Activated CD4-positive, CD25-positive, alpha-beta regulatory T cell treated with anti-CD3 and anti-CD28 coated beads, Interleukin-2, amount 50 U/mL, for 72 hours (primary cell): ENCODE measurements around the gene CCDC167.

ENCODE experiments used
- DNase-seq: peaks from one replicate; pipeline ENCODE4 v3.0.0; 2021

CCDC167 gene

GRCh38 chr6:37486121-37486839 lies 13.4 kb downstream of the CCDC167 start:
- DNase-seq = no peak

GRCh38 chr6:37485291-37485702 lies 14.4 kb downstream of the CCDC167 start:
- DNase-seq = no peak

- no peak for DNase-seq
Observed at GRCh38 chr6:37484786-37485170, 14.9 kb downstream of the CCDC167 start.

GRCh38 chr6:37483917-37484785 lies 15.5 kb downstream of the CCDC167 start:
- peak; percentile 75 for DNase-seq

- DNase-seq = no peak
Observed at GRCh38 chr6:37483252-37483901, 16.3 kb downstream of the CCDC167 start.

GRCh38 chr6:37482606-37483251 lies 17.0 kb downstream of the CCDC167 start:
- DNase-seq = no peak

GRCh38 chr6:37481711-37482605 lies 17.7 kb downstream of the CCDC167 start:
- DNase-seq = no peak

GRCh38 chr6:37480951-37481534 lies 18.6 kb downstream of the CCDC167 start:
- DNase-seq = no peak

- no peak for DNase-seq
Observed at GRCh38 chr6:37480118-37480736, 19.5 kb downstream of the CCDC167 start.

- DNase-seq = no peak
Observed at GRCh38 chr6:37479266-37479854, 20.3 kb downstream of the CCDC167 start.

GRCh38 chr6:37478827-37479226 lies 20.9 kb downstream of the CCDC167 start:
- DNase-seq = no peak

- DNase-seq = no peak
Observed at GRCh38 chr6:37477656-37478435, 21.8 kb downstream of the CCDC167 start.

GRCh38 chr6:37477191-37477590 lies 22.5 kb downstream of the CCDC167 start:
- DNase-seq = no peak

- no peak for DNase-seq
Observed at GRCh38 chr6:37474316-37474715, 25.4 kb downstream of the CCDC167 start.

- DNase-seq = no peak
Observed at GRCh38 chr6:37473364-37474095, 26.2 kb downstream of the CCDC167 start.

- DNase-seq = no peak
Observed at GRCh38 chr6:37467718-37468117, 32.0 kb downstream of the CCDC167 start.

GRCh38 chr6:37463110-37463509 lies 36.6 kb downstream of the CCDC167 start:
- DNase-seq = no peak

GRCh38 chr6:37460805-37461204 lies 38.9 kb downstream of the CCDC167 start:
- DNase-seq = no peak
